ENCODE results near the gene RPP30.
A peak's percentile ranks its signal among the peaks of the same experiment; 100 is the strongest.

RPP30 gene

DNA sequence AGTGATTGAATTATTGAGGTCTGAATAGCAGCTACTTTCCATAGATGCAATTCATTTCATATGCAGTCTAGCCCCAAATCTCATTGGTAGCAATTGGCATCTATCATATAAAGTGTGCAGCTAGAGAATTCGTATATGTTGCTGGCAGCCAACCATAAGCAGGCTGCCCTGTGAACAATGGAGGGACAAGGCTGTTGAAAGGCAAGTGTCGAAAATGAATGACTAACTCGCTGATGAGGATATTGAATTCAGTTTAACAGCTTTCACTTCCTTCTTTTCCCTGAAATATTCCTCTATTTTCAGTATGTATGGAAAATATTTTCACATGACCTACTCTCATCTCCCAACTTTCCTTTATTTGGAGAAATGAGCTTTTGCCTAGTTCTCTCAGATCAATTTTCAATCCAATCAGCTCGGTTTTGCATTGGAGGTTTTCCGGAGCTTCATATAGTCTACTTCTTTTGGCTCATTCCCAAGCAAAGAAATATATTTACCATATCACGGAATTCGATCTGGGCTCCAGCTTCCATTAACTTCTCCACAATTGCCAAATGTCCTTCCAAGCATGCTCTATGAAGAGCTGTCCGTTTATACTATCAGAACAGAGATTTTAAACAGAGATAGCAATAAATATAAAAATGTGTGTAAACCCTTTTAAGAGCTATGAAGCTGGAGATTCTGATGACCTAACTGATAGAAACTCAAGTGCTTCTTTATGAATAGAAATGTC is 45.6 kb downstream of the RPP30 start:
- DNase-seq (ENCODE audit: low read depth in 2 of 2): no peak

DNA sequence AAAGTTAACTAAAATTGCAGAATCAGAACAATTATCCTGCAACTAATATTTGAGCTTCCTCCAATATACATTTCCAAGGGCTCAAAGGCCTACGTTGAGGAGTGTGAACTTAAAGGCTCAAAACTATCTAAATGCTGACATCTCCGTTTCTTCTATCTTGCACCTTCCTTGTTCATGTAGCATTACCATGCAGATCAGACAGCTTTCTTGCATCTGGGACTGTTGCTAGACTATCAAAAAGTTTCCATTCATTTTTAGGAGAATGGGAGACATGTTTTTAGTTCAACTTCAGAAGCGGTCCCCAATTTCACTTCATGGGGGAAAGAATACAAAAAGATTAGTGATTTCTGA is 46.2 kb downstream of the RPP30 start:
- no peak for DNase-seq (ENCODE audit: low read depth in 2 of 2)

DNA sequence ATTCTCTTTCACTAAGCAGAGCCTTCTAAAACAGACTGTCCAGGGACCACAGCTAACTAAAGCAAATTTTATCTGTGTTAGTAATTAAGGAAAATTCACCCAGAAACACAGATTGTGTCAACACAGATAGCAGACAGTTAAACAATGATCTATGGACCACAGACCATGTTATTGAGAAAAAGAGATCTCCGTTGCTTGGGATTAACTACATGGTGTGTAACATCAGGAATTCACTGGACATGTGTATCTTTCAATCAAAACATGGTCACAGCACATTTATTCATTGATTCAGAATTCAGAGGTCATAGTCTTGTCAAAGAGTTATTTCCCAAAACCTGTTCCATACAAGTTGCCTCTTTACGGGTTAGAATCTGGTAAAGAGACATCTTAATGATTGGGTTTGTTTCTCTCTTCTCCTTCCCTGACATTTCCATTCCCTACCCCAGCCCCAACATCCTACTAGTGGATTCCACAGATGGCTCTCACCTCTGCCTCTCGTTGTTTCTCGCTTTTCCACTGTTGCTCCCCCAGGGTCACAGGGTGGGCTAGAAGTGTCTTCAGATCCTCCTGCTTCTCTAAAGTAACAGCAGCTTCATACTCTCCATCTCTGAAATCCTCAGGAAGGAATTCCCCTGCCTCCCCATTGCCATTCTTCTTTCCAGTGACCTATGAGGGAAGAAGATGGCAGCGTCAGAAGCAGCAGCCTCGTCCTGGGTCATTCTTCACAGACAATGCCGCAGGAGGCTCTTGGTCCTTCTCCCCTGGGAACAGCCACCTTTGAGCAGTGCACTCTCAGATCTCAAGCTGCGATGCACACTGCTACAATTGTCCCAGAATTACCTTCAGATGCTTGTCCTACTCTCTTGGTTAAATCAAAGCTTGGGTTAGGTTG is 48.2 kb downstream of the RPP30 start:
- no peak for DNase-seq (ENCODE audit: low read depth in 2 of 2)

DNA sequence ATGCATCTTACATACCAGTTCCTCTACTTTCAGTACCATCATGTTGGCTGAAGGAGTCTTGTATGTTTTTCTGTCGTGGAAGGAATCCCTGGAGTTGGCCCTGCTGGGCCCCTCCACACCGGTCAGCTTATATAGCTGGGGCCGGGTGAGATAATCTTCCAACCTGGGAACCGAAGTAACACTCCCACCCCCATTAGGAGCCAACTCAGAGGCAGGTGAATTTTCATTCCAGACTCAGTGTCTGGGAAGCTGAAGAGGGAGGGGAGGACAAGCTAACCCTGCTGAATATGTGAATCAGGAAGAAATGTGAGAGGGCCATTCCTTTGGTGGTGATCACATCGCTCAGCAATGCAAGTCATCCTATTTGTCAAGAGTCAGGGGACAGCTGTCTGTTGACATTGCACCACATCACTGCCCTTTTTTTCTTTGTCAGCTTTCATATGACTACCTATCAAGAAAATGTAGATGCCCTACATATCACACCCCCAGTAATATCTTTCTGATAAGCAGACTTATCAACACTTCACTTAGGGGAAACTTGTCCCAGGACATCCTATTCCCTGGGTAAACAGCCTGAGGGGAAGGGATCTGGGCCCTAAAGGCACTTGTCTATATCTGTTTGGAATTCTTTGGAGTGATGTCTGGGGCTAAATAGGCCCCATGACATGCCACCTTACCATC is 49.4 kb downstream of the RPP30 start, which contains the start of gene ANKRD1:
ANKRD1 (minus strand) TSS at position 102 of the 681 bp plus-strand sequence; CDS start at position 42, 60 bp downstream.
- DNase-seq (ENCODE audit: low read depth in 2 of 2): peak; percentile 60 to 70

DNA sequence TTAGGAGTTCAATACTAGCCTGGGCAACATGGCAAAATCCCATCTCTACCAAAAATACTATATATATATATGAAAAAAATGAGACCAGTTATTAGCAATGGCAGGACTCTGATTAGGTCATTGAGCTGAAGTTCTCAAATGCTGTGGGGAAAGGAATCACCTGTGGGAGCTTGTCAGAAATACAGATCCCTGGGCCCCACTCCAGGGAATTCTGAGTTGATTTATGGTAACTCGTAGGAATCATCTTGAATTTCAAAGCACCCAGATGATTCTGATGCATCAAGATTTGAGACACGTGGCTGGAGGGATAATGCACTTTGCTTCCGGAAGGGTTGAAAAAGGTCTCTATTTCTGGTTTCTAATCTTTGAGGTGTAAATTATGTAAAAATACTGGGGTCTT is 50.1 kb downstream of the RPP30 start:
- DNase-seq (ENCODE audit: low read depth in 2 of 2): no peak

DNA sequence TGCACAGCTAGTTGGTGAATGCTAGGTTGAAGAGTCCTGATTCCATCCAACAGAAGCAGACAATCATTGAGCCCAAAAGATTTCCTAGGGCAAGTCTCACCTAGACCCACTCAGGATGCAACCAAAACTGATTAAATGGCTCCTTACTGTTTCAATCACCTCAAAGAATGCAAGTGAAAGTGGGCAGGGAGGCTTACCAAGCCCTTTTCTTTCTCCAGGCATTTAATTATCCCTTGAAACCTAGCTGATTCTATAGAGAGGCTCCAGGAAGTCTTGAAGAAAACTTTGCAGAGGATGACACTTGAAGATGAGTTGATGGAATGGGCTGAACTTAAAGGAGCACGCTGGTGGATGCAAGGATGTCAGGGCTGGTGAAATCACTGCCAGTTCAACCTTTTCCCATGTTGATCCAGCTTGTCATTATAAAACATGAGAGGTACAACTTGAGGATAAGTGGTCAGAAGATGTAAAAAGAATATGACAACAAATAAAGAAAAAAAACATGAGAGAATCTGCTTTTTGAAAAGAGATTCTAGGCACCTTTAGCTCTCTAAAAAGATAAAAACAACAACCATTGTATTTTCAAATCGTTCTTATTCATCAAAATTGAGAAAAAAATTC is 51.4 kb downstream of the RPP30 start:
- DNase-seq (ENCODE audit: low read depth in 2 of 2): no peak

DNA sequence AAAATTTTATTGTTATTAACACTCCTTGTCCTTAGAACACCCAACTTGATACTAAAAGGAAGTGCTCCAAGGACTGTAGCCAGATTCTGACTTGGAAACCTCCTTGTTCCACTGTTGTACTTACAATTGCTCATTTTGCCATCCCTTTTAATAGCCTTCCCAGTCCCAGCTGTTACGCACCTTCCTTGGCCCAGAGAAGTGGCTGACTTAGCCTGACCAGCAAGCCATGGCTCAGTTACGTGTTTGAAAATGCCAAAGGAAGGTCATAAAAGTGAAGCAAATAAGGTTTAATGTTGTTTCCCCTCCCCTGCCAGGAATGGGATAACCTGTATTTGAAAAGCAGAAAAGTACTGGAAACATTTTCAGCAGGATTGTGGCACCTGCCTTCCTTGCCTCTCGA is 52.8 kb downstream of the RPP30 start:
- no peak for DNase-seq (ENCODE audit: low read depth in 2 of 2)

DNA sequence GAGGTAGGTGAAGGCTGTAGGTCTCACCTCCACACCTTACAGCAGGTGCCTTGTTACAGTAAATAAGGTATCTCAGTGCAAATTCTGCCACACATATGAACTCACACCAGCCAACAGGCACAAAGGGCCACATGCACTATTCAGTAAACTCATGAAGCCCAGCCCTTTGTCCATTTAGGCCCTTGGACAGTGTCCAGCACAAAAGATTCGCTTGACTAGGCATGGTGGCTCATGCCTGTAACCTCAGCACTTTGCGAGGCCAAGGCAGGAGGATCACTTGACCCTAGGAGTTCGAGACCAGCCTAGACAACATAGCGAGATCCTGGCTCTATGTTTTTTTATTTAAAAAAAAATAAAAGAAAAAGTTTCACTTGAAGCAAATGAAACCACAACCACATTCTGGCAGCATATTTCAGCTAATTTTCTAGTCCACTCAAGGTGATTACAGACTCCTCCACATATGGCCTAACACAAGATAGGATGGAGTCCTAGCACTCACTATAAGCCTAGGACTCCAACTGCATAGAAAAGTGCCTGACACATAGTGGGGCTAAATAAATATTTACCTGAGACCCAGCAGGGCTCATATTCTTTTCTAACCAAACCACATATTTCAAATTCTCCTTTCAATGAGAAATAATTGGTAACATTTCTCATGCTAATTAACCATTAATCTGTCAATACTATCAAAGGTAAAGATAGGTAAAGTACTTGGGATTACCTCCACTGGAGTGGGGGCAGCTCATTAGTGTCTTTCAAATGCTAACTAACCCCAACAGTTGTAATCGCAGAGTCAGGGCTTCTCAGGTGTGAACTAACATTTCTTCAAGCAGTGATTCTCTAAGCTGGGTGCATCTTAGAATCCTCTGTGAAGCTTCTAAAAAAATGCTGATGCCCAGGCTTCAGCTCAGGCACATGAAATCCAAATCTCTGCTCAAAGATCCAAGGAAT is 53.6 kb downstream of the RPP30 start:
- DNase-seq (ENCODE audit: low read depth in 2 of 2): no peak

DNA sequence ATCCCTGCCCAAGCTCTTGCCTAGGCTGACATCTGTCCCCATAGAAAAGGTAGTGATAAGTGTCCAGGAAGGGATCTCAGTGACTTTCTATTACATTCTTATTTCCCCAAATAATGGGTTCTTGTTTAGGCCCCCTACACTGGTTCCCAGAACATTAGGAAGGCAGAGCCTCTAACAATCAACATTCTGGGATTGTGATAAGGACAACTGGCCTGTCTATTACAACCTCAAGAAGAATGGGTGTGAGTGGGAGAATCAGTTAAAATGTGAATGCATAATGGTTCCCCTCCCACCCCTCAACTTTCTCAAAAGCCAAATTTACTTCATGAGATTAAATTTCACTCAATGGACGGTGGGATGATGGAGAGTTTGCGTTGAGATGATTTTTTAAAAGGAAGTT is 55.5 kb downstream of the RPP30 start:
- DNase-seq (ENCODE audit: low read depth in 2 of 2): no peak

DNA sequence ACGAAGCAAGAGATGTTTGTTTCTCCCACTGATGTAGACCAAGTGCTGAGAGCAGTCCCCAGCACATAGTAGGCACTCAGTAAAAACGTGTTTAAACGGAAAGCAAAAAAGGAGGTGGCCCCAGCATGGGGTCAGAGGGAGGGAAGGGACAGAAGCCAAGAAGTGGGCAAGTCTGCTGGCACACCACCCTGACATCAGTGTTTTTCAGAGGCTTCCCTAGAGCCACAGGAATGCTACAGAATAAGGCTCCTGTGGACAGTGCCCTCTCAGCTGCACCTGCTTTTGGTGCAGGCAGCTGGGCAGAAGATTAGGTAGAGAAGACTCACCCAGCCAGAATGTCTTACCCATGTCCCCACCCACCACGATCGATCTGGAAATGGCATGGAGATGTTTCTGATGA is 57.4 kb downstream of the RPP30 start:
- DNase-seq (ENCODE audit: low read depth in 2 of 2): no peak

DNA sequence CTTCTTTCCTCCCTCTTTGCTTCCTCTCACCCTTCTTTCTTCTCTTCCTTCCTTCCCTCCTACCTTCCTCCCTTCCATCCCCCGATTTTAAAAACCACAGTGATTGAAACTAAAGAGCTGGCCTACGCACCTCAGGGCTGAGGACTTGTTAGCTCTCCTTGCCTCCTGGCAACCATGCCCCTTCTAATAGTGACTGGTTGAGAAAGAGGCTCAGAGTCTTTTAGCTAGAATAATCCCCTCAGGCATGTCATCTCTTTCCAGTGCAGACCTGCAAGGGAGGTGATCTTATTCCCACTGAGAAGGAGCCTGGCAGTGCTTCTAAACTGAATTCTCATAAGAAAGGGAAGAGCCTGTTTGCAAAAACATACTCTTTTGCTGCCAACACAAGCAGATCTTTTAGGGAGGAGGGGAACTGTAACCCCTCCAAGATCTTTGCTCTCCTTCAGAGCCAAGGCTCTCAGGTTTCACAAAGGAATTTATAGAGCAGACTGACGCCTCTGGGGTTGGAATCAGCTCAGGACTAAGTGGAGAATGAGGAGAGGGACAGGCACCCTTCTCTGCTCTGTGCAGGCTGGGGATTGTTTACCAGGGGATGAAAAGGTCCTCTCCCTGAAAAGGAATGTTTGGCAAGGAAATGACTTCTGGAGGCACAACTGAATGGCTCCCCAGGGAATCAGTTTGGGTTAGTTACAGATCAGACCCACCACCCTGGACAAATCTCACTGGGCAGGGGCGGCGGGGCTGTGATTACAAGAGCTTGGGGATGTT is 58.5 kb downstream of the RPP30 start:
- peak; percentile 76 to 79 for DNase-seq (ENCODE audit: low read depth in 2 of 2)

DNA sequence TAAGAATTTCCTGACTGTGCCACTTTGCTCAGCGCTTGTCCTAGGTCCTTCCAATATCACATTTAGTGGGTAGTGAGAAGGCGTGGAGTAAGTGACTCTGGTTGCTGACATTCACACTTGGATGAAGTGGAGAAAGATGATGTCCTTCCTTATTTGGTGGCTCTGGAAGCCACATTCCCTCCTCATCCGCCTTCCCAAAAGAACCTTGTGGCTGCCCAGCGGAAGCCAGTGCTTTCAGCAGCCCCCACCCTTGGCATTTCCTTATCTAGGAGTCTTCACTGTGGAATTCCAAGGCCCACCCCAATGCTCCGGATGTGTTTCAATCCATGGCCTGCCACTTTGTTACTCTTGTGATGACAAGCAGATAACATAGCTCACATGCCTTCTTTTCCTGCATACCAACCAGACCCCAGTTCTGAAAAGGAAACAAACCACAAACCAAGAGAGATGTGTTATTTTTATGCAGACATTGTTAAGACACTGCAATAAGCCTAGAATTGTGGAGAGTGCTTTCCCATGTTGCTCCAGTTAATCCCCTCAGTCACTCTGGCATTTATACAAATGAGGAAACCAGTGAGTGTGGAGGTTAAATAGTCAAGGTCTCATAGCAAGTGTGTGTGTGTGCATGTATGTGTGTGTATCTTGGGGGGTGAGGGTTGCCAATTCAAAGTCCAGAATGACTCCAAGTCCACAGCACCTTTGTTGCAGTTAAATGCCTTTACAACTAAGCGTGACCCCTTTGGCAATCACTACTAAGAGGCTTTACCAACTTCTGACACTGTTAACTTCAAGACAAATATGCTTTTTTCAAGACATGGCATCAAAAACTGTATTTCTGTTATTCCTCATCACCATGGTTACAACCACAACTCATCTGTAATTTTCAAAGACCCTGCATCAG is 59.4 kb downstream of the RPP30 start:
- peak; percentile 93 for DNase-seq (ENCODE audit: low read depth in 2 of 2)

DNA sequence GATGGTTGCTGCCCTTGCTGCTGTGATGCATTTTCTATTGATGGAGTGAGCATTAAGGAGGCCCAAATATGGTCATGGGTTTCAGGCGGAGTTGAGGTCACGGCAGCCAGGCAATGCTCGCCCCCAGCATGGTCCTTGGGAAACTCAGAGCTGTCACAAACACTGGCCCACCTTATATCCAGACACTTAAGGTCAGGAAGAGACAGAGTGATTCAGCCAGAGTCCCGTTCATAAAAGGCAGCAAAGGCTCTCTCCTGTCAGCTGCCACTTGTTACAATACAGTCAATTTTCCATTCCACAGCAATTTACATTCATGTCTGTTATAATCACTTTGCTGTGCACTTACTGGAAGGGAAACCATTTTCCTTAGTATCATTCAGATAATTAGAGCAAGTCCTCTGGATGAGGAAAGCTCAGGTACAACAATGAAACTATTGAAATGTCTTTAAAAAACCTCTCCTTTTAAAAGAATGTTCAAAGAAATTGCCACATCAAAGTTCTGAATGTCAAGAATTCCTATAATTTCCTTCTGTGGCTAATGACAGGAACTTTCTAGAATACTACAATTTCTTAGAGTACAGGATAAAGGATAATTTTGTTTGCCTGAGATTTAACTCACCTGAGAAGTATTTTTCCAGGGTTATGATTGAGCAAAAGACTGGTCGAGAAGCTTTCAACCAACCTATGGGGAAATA is 64.0 kb downstream of the RPP30 start:
- no peak for DNase-seq (ENCODE audit: low read depth in 2 of 2)

DNA sequence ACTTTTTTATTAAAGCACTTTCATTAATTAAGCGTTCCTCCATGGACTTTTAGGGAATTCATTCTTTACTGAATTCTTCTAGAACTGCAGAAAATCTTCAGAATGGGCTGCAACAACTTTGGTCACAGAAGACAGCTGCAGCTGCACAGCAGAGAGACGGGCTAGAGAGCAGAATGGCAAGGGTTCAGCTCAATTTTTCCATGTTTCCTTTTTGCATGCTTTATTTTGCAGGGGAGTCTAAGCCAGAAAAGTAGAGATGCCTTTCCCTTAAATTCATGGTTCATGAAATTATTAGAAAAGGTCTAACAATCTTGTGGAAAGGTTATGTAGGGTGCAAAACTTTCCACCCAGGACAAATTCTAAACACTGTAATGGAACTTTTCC is 64.5 kb downstream of the RPP30 start:
- DNase-seq (ENCODE audit: low read depth in 2 of 2): no peak

DNA sequence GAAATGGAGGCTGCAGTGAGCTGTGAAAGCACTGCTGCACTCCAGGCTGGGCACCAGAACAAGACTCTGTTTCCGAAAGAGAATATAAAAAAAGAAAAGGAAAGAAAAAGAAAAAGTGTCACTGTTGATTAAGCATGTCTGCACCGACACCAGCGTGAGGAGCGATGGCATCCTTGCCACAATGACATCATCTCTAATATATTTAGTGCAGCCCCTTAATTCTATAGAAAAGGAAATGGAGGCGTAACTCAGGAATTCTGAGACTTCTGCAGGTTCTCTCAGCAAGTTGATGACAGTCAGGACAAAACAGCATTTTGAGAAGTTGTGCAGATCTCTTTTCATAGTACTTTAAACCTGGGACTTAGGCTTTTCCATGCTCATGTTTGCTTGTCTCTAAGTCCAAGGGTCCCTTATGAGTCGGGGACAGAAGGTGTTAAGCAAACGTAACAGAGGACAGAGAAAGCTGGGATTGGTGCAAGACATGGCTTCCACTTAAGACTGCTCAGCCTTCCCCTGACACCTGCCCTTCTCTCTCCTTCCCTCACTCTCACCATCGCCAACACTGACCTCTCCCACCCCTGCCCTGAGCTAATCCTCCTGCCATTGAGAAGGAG is 66.0 kb downstream of the RPP30 start:
- DNase-seq (ENCODE audit: low read depth in 2 of 2): no peak

DNA sequence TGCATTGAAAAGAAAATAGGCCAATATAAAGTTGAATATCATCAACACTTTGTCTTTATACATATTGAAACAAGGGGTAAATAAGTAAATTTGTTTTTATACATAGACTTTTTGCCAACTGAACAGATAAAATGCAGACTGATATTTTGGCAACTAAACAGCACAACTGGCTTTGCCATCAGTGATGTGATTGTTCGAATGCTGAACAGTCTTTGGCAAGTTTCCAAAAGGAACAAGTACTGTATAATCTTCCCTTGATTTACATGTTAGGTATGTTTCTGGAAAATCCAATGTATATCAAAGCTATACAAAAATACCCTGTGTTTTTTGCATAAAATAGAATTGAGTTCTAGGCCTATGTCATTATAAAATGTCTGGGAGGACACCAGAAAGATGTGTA is 67.3 kb downstream of the RPP30 start:
- no peak for DNase-seq (ENCODE audit: low read depth in 2 of 2)

DNA sequence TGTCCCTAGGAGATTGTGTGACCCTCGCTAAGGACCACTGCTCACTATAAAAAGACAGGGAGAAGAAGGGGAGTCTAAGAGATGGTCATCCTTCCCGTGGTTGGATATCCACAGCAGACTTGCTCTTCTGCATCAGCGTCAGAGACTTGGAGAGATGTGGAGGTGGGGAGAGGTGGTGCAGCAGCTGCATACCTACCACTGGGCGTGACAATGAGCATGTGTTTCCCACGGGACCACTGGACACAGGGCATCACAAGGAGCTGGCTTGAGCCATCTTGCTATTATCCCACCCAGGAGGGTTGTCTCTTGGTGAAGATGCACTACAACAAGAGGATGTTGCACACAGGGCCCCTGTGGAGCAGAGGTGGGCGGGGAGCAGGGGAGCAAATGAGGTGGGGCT is 67.9 kb downstream of the RPP30 start:
- no peak for DNase-seq (ENCODE audit: low read depth in 2 of 2)

DNA sequence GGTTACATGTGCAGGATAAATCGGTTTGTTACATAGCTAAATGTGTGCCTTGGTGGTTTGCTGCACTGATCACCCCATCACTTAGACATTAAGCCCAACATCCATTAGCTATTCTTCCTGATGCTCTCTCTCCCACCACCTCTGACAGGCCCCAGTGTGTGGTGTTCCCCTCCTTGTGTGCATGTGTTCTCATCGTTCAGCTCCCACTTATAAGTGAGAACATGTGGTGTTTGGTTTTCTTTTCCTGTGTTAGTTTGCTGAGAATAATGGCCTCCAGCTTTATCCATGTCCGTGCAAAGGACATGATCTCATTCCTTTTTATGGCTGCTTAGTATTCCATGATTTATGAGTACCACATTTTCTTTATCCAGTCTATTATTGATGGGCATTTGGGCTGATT is 71.2 kb downstream of the RPP30 start:
- DNase-seq (ENCODE audit: low read depth in 2 of 2): peak in 1 of 2 experiments; percentile 25

Measured in fibroblast of skin of left quadriceps (primary cell).